Dendritic cell treated with granulocyte-macrophage colony-stimulating factor and Interleukin-4, amounts not matched to agents 40 ng/mL and 50 ng/mL, for 4 days (primary cell): ENCODE data around the gene TPD52L1.
A peak's percentile ranks its signal among the peaks of the same experiment; 100 is the strongest.

ENCODE experiments used
- H3K27ac Mint-ChIP-seq: one replicate; pipeline ENCODE4 v1.8.0; 2022; ENCODE audit warnings: mild to moderate bottlenecking, mixed read lengths
- H3K27me3 Mint-ChIP-seq: one replicate; pipeline ENCODE4 v1.8.0; 2022; ENCODE audit warnings: mild to moderate bottlenecking, mixed read lengths
- H3K36me3 Mint-ChIP-seq: one replicate; pipeline ENCODE4 v1.8.0; 2022; ENCODE audit warnings: low read depth, mixed read lengths
- H3K4me1 Mint-ChIP-seq: one replicate; pipeline ENCODE4 v1.8.0; 2022; ENCODE audit warnings: low read depth, mixed read lengths
- H3K4me3 Mint-ChIP-seq: one replicate; pipeline ENCODE4 v1.8.0; 2022; ENCODE audit warnings: mild to moderate bottlenecking, moderate library complexity, mixed read lengths
- H3K9me3 Mint-ChIP-seq: one replicate; pipeline ENCODE4 v1.8.0; 2022; ENCODE audit warnings: mixed read lengths
- intact Hi-C: fragments of 100-400 bp; cut with micrococcal nuclease; formaldehyde crosslinking; loops from one replicate; pipeline ENCODE4 v1.15.0; 2022

TPD52L1 gene

GRCh38 chr6:125258651-125259353 is 105.2 kb downstream of the TPD52L1 start:
- peaks cover 18% of the 10 kb centered on the region for H3K9me3 Mint-ChIP-seq
- H3K4me1 Mint-ChIP-seq = peaks cover 7% of the 10 kb centered on the region

GRCh38 chr6:125259354-125259736 is 105.8 kb downstream of the TPD52L1 start:
- Mint-ChIP-seq H3K4me1 (peaks cover 7% of the 10 kb centered on the region), H3K27me3 (no peaks in the 10 kb centered on the region), H3K27ac (no peak overlapping the region), H3K36me3 (no peaks in the 10 kb centered on the region), H3K4me3 (no peak overlapping the region), H3K9me3 (peaks cover 18% of the 10 kb centered on the region)
- intact Hi-C loops = no loop called here

More at GRCh38 chr6:125258651-125259353, 105.2 kb downstream of the TPD52L1 start:
- Mint-ChIP-seq H3K36me3 (no peaks in the 10 kb centered on the region), H3K4me3 (no peak overlapping the region), H3K27ac (peak overlapping the region; percentile 43), H3K27me3 (no peaks in the 10 kb centered on the region)
- intact Hi-C loops = no loop called here

- no peak overlapping the region for H3K4me3 Mint-ChIP-seq
- peaks cover 18% of the 10 kb centered on the region for H3K9me3 Mint-ChIP-seq
- H3K36me3 Mint-ChIP-seq = no peaks in the 10 kb centered on the region
- intact Hi-C loops = no loop called here
- no peak overlapping the region for H3K27ac Mint-ChIP-seq
- H3K27me3 Mint-ChIP-seq = no peaks in the 10 kb centered on the region
- peaks cover 7% of the 10 kb centered on the region for H3K4me1 Mint-ChIP-seq
Observed at GRCh38 chr6:125262016-125263013, 108.7 kb downstream of the TPD52L1 start.

- H3K36me3 Mint-ChIP-seq = no peaks in the 10 kb centered on the region
- H3K27me3 Mint-ChIP-seq = no peaks in the 10 kb centered on the region
- H3K4me3 Mint-ChIP-seq = no peak overlapping the region
- peaks cover 2% of the 10 kb centered on the region for H3K4me1 Mint-ChIP-seq
- no peak overlapping the region for H3K27ac Mint-ChIP-seq
- H3K9me3 Mint-ChIP-seq = peaks cover 18% of the 10 kb centered on the region
- intact Hi-C loops = no loop called here
Observed at GRCh38 chr6:125264476-125264875, 110.9 kb downstream of the TPD52L1 start.

GRCh38 chr6:125267806-125268523 is 114.4 kb downstream of the TPD52L1 start:
- no peaks in the 10 kb centered on the region for H3K9me3 Mint-ChIP-seq
- no peak overlapping the region for H3K27ac Mint-ChIP-seq
- no peaks in the 10 kb centered on the region for H3K4me1 Mint-ChIP-seq
- H3K27me3 Mint-ChIP-seq = no peaks in the 10 kb centered on the region
- H3K36me3 Mint-ChIP-seq = no peaks in the 10 kb centered on the region
- no peak overlapping the region for H3K4me3 Mint-ChIP-seq
- intact Hi-C loops = no loop called here

- no peaks in the 10 kb centered on the region for H3K9me3 Mint-ChIP-seq
- intact Hi-C loops = no loop called here
- H3K36me3 Mint-ChIP-seq = no peaks in the 10 kb centered on the region
- H3K27ac Mint-ChIP-seq = no peak overlapping the region
- H3K27me3 Mint-ChIP-seq = no peaks in the 10 kb centered on the region
- H3K4me1 Mint-ChIP-seq = no peaks in the 10 kb centered on the region
- no peak overlapping the region for H3K4me3 Mint-ChIP-seq
Observed at GRCh38 chr6:125268765-125269164, 115.2 kb downstream of the TPD52L1 start.

- Mint-ChIP-seq H3K4me3 (no peak overlapping the region), H3K9me3 (no peaks in the 10 kb centered on the region), H3K36me3 (no peaks in the 10 kb centered on the region), H3K27me3 (no peaks in the 10 kb centered on the region), H3K27ac (no peak overlapping the region), H3K4me1 (no peaks in the 10 kb centered on the region)
- intact Hi-C loops = no loop called here
Observed at GRCh38 chr6:125269328-125269985, 115.9 kb downstream of the TPD52L1 start.

GRCh38 chr6:125270380-125270779 is 116.8 kb downstream of the TPD52L1 start:
- Mint-ChIP-seq H3K4me3 (no peak overlapping the region), H3K9me3 (no peaks in the 10 kb centered on the region), H3K27me3 (no peaks in the 10 kb centered on the region), H3K4me1 (no peaks in the 10 kb centered on the region), H3K27ac (no peak overlapping the region), H3K36me3 (peaks cover 5% of the 10 kb centered on the region)
- intact Hi-C loops = no loop called here

- intact Hi-C loops = no loop called here
Observed at GRCh38 chr6:125271486-125272159, 118.0 kb downstream of the TPD52L1 start.

GRCh38 chr6:125273251-125273650 is 119.7 kb downstream of the TPD52L1 start:
- no peaks in the 10 kb centered on the region for H3K9me3 Mint-ChIP-seq

More at GRCh38 chr6:125271486-125272159, 118.0 kb downstream of the TPD52L1 start:
- Mint-ChIP-seq H3K4me3 (no peak overlapping the region), H3K27ac (no peak overlapping the region), H3K36me3 (peaks cover 13% of the 10 kb centered on the region), H3K9me3 (no peaks in the 10 kb centered on the region), H3K4me1 (no peaks in the 10 kb centered on the region), H3K27me3 (no peaks in the 10 kb centered on the region)

GRCh38 chr6:125273965-125274364 is 120.4 kb downstream of the TPD52L1 start:
- Mint-ChIP-seq H3K4me3 (no peak overlapping the region), H3K36me3 (peaks cover 17% of the 10 kb centered on the region)

More at GRCh38 chr6:125273251-125273650, 119.7 kb downstream of the TPD52L1 start:
- H3K36me3 Mint-ChIP-seq = peaks cover 17% of the 10 kb centered on the region
- H3K4me3 Mint-ChIP-seq = no peak overlapping the region
- H3K27ac Mint-ChIP-seq = no peak overlapping the region
- H3K4me1 Mint-ChIP-seq = no peaks in the 10 kb centered on the region
- intact Hi-C loops = no loop called here
- H3K27me3 Mint-ChIP-seq = no peaks in the 10 kb centered on the region

GRCh38 chr6:125274935-125275334 is 121.4 kb downstream of the TPD52L1 start:
- intact Hi-C loops = no loop called here
- H3K4me1 Mint-ChIP-seq = no peaks in the 10 kb centered on the region
- no peak overlapping the region for H3K27ac Mint-ChIP-seq
- H3K9me3 Mint-ChIP-seq = no peaks in the 10 kb centered on the region
- H3K27me3 Mint-ChIP-seq = no peaks in the 10 kb centered on the region
- no peak overlapping the region for H3K4me3 Mint-ChIP-seq
- peaks cover 17% of the 10 kb centered on the region for H3K36me3 Mint-ChIP-seq

More at GRCh38 chr6:125273965-125274364, 120.4 kb downstream of the TPD52L1 start:
- H3K27ac Mint-ChIP-seq = no peak overlapping the region
- intact Hi-C loops = no loop called here
- H3K4me1 Mint-ChIP-seq = no peaks in the 10 kb centered on the region
- no peaks in the 10 kb centered on the region for H3K9me3 Mint-ChIP-seq
- no peaks in the 10 kb centered on the region for H3K27me3 Mint-ChIP-seq

- H3K4me3 Mint-ChIP-seq = no peak overlapping the region
- intact Hi-C loops = no loop called here
- no peaks in the 10 kb centered on the region for H3K4me1 Mint-ChIP-seq
- no peak overlapping the region for H3K27ac Mint-ChIP-seq
- H3K9me3 Mint-ChIP-seq = peaks cover 2% of the 10 kb centered on the region
- H3K27me3 Mint-ChIP-seq = no peaks in the 10 kb centered on the region
- peaks cover 25% of the 10 kb centered on the region for H3K36me3 Mint-ChIP-seq
Observed at GRCh38 chr6:125275779-125276178, 122.2 kb downstream of the TPD52L1 start.
